Gastrocnemius medialis (tissue), 4 donors: Measurements from ENCODE around the gene DLG1.

Experiments
- POLR2A ChIP-seq, 2 donors: fragments of 450-650 bp; IDR thresholded peaks; one replicate each; pipeline ENCODE4 v1.6.1; 2017; ENCODE audit warnings: antibody characterized with exemption in 2 of 2, mild to moderate bottlenecking in 2 of 2, moderate library complexity in 2 of 2
- TF ChIP-seq, protein P1 (sequence below), 5 experiments: fragments of 450-650 bp in 3 of 5; fragments of 200-600 bp in 2 of 5; sonication (generic) in 2 of 5; IDR thresholded peaks in 4 of 5; conservative IDR thresholded peaks in 1 of 5; 1 replicate in 4 of 5; 2 replicates in 1 of 5; pipeline ENCODE4 v1.5.1; 2016 to 2019; ENCODE audit warnings: antibody characterized with exemption in 5 of 5, mild to moderate bottlenecking in 3 of 5, moderate library complexity in 3 of 5

DNA sequence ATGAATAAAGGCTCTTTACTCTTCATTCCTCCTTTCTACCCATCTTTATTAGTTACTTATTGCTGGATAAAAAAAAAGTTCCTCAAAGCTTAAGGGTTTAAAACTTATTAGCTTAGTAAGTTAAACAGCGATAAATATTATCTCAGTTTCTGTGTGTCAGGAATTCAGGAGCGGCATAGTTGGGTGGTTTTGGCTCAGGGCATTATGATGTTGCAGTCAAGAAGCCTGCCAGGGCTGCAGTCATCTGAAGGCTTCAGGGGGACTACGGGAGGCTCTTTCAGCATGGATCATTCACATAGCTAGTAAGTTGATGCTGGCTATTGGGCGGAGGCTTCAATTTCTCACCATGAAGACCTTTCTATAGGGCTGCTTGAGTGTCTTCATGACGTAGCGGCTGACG, 1.9 kb upstream of the DLG1 start:
- no peak for TF ChIP-seq POLR2A (IDR thresholded peaks at IDR 0.05)
- TF ChIP-seq, protein P1, sequence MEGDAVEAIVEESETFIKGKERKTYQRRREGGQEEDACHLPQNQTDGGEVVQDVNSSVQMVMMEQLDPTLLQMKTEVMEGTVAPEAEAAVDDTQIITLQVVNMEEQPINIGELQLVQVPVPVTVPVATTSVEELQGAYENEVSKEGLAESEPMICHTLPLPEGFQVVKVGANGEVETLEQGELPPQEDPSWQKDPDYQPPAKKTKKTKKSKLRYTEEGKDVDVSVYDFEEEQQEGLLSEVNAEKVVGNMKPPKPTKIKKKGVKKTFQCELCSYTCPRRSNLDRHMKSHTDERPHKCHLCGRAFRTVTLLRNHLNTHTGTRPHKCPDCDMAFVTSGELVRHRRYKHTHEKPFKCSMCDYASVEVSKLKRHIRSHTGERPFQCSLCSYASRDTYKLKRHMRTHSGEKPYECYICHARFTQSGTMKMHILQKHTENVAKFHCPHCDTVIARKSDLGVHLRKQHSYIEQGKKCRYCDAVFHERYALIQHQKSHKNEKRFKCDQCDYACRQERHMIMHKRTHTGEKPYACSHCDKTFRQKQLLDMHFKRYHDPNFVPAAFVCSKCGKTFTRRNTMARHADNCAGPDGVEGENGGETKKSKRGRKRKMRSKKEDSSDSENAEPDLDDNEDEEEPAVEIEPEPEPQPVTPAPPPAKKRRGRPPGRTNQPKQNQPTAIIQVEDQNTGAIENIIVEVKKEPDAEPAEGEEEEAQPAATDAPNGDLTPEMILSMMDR (IDR thresholded peaks at IDR 0.05 in 4 of 5, conservative IDR thresholded peaks at IDR 0.05 in 1 of 5) = no peak
